ENCODE measurements around the gene PPARG. TPM values are rescaled to one million over a fixed set of nuclear protein-coding genes. Genes with fewer than 3 reads are reported as not detected.
A peak's percentile ranks its signal among the peaks of the same experiment; 100 is the strongest.

Gene PPARG
- polyA plus RNA-seq, 2 of the 4 experiments (the other 2 are of a cell fraction) = 38.9 to 43.1 TPM

DNA sequence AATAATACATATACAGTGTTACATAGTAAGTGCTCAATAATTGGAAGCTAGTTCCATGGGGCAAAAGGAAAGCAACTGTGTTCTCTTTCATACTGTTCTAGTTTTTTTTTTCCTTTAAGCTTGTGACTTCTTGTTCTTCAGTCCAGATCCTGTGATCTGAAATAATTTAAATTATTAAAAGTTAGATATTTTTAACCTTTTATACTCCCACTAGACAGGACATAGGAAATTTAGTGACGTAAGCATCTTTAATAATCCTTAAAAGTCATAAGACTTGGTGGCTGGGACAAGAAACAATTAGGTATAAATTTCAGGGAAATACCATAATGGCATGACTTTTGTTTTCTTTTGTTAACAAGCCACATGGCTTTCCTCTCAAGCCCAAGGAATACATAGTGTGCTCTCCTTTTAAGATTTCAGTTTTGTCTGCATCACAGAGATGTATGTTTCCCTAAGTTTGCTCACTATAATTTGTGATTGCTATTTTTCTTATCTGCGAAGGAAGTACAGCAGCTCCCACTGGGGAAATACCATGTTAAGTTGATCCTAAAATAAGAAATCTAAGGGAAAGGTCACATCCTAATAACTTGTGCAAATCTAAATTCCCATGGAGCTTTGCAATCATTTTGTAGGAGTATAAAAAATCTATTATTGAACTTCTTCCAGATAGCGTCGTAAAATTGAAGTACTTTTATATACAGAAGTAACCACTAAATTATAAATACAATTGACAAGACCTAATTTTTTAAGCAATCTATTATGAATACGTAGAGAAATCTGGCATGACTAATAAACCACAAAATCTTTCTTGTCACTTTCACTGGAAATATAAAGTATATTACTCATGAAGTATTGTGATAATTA is 30.1 kb downstream of the PPARG start:
- Histone ChIP-seq H3K4me3 (no peak overlapping the region), H3K9me3 (no peaks in the 10 kb centered on the region), H3K4me1 (peaks cover 48% of the 10 kb centered on the region), H3K4me2 (peak overlapping the region; percentile 95; the same call in 2 of the 3 replicates), H3K27ac (peak overlapping the region; percentile 62 to 89; a peak in 5 of 6 replicates)
- FAIRE-seq = no peak
- 91% methylated on average over 5 of the region's 5 CpGs for WGBS (ENCODE audit: missing lambda C conversion rate)
- CTCF ChIA-PET = interaction anchor here (0.9 to 1.8 kb wide), 5 partner anchors 9 to 180 kb away, joined by 3 to 8 read pairs (median 4); partner anchors contain the start of gene TSEN2
- POLR2A ChIA-PET = no interaction called here
- ATAC-seq = no peak
- no peak for DNase-seq (ENCODE audit: low read depth in 1 of 2, low spot score in 1 of 2)
- no peak for TF ChIP-seq MAZ (IDR thresholded peaks at IDR 0.05; ENCODE audit: borderline replicate concordance, low read depth, low read length)
- TF ChIP-seq FOSL2 (IDR thresholded peaks at IDR 0.05) = no peak
- no peak for TF ChIP-seq FOSL2 (CRISPR knock-in tag; IDR thresholded peaks at IDR 0.05)
- no peak for TF ChIP-seq CHD2 (IDR thresholded peaks at IDR 0.05; ENCODE audit: low read length, partially characterized antibody)
- TF ChIP-seq, protein P1, sequence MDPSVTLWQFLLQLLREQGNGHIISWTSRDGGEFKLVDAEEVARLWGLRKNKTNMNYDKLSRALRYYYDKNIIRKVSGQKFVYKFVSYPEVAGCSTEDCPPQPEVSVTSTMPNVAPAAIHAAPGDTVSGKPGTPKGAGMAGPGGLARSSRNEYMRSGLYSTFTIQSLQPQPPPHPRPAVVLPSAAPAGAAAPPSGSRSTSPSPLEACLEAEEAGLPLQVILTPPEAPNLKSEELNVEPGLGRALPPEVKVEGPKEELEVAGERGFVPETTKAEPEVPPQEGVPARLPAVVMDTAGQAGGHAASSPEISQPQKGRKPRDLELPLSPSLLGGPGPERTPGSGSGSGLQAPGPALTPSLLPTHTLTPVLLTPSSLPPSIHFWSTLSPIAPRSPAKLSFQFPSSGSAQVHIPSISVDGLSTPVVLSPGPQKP (IDR thresholded peaks at IDR 0.05; ENCODE audit: low read depth, low read length) = no peak
- no peak for TF ChIP-seq KDM1A (IDR thresholded peaks at IDR 0.05; ENCODE audit: low read depth)
- TF ChIP-seq HEYL (CRISPR knock-in tag; IDR thresholded peaks at IDR 0.05) = no peak
- TF ChIP-seq, protein P2, sequence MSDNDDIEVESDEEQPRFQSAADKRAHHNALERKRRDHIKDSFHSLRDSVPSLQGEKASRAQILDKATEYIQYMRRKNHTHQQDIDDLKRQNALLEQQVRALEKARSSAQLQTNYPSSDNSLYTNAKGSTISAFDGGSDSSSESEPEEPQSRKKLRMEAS (IDR thresholded peaks at IDR 0.05) = no peak
- TF ChIP-seq MAFK (IDR thresholded peaks at IDR 0.05; ENCODE audit: partially characterized antibody) = no peak
- no peak for TF ChIP-seq RNF2 (IDR thresholded peaks at IDR 0.05; ENCODE audit: borderline replicate concordance, low read depth)

DNA sequence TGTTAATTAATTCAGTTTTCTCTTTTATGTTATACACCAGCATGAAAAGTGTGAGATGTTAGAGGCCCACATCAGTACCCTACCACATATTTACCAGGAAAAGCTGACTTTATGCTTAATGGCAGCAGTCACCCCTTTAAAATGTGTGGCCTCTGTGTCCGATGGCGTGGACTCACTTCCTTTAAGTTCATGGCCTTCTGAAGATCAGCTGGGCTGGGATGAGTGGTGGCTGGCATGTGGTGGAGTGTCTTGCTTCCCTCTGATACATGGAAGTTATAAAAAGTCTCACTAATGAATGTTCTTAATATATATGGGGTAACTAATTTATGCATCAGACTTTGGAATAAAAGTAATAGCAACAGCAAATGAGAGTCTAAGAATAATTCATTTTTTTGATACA is 32.1 kb downstream of the PPARG start:
- ATAC-seq = 0 out of 6 replicates have a peak, but pooled peaks of 1 of the 2 experiments have one; percentile 19
- no peak for FAIRE-seq
- CTCF ChIA-PET = no interaction called here
- 82% methylated on average over 2 of the region's 2 CpGs for WGBS (ENCODE audit: missing lambda C conversion rate)
- Histone ChIP-seq H3K9me3 (no peaks in the 10 kb centered on the region), H3K27ac (0 out of 6 replicates have a peak overlapping the region, but pooled peaks of 1 of the 2 experiments have one; percentile 5), H3K4me2 (no peak overlapping the region), H3K4me1 (peaks cover 31% of the 10 kb centered on the region), H3K4me3 (no peak overlapping the region)
- TF ChIP-seq, protein P3, sequence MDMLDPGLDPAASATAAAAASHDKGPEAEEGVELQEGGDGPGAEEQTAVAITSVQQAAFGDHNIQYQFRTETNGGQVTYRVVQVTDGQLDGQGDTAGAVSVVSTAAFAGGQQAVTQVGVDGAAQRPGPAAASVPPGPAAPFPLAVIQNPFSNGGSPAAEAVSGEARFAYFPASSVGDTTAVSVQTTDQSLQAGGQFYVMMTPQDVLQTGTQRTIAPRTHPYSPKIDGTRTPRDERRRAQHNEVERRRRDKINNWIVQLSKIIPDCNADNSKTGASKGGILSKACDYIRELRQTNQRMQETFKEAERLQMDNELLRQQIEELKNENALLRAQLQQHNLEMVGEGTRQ (IDR thresholded peaks at IDR 0.05) = no peak
- TF ChIP-seq ESRRA (IDR thresholded peaks at IDR 0.05; ENCODE audit: borderline replicate concordance, low read length) = no peak
- TF ChIP-seq CEBPB (IDR thresholded peaks at IDR 0.05) = no peak
- TF ChIP-seq RFX5 (IDR thresholded peaks at IDR 0.05) = no peak
- TF ChIP-seq, protein P4, sequence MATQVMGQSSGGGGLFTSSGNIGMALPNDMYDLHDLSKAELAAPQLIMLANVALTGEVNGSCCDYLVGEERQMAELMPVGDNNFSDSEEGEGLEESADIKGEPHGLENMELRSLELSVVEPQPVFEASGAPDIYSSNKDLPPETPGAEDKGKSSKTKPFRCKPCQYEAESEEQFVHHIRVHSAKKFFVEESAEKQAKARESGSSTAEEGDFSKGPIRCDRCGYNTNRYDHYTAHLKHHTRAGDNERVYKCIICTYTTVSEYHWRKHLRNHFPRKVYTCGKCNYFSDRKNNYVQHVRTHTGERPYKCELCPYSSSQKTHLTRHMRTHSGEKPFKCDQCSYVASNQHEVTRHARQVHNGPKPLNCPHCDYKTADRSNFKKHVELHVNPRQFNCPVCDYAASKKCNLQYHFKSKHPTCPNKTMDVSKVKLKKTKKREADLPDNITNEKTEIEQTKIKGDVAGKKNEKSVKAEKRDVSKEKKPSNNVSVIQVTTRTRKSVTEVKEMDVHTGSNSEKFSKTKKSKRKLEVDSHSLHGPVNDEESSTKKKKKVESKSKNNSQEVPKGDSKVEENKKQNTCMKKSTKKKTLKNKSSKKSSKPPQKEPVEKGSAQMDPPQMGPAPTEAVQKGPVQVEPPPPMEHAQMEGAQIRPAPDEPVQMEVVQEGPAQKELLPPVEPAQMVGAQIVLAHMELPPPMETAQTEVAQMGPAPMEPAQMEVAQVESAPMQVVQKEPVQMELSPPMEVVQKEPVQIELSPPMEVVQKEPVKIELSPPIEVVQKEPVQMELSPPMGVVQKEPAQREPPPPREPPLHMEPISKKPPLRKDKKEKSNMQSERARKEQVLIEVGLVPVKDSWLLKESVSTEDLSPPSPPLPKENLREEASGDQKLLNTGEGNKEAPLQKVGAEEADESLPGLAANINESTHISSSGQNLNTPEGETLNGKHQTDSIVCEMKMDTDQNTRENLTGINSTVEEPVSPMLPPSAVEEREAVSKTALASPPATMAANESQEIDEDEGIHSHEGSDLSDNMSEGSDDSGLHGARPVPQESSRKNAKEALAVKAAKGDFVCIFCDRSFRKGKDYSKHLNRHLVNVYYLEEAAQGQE (IDR thresholded peaks at IDR 0.05) = no peak
- no peak for TF ChIP-seq CBX2 (IDR thresholded peaks at IDR 0.05; ENCODE audit: borderline replicate concordance, low read depth)
- no peak for TF ChIP-seq ZC3H11A (IDR thresholded peaks at IDR 0.05)
- no peak for TF ChIP-seq BHLHE40 (IDR thresholded peaks at IDR 0.05; ENCODE audit: low read depth, low read length)
- no peak for TF ChIP-seq HOXB5 (CRISPR knock-in tag; IDR thresholded peaks at IDR 0.05)
- no peak for TF ChIP-seq FOXS1 (CRISPR knock-in tag; IDR thresholded peaks at IDR 0.05)
- no peak for TF ChIP-seq ZFP36 (IDR thresholded peaks at IDR 0.05; ENCODE audit: borderline replicate concordance, partially characterized antibody)
- no peak for TF ChIP-seq NR3C1 (IDR thresholded peaks at IDR 0.05)
- TF ChIP-seq, protein P5, sequence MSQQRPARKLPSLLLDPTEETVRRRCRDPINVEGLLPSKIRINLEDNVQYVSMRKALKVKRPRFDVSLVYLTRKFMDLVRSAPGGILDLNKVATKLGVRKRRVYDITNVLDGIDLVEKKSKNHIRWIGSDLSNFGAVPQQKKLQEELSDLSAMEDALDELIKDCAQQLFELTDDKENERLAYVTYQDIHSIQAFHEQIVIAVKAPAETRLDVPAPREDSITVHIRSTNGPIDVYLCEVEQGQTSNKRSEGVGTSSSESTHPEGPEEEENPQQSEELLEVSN (IDR thresholded peaks at IDR 0.05; ENCODE audit: borderline replicate concordance, low read depth) = no peak
- TF ChIP-seq GATA3 (IDR thresholded peaks at IDR 0.05; ENCODE audit: borderline replicate concordance) = no peak
- DNase-seq (ENCODE audit: low read depth in 1 of 2, low spot score in 1 of 2) = no peak
- POLR2A ChIA-PET = no interaction called here
